Measurements from ENCODE around the gene TWSG1. TPM values are rescaled to one million over a fixed set of nuclear protein-coding genes. Genes with fewer than 3 reads are reported as not detected.

Gene TWSG1
- total and polyA plus RNA-seq, 10 of the 15 experiments (the other 5 are each of a cell fraction or from before 2014, with no cell fraction given), result 11.1 to 45.1 (median 27.7) TPM

- no peak for TF ChIP-seq BCLAF1 (IDR thresholded peaks at IDR 0.05)
- TF ChIP-seq PAX5 (IDR thresholded peaks at IDR 0.05; ENCODE audit: borderline replicate concordance, low read depth, low read length), result no peak
- TF ChIP-seq YBX1 (IDR thresholded peaks at IDR 0.05), result no peak
- TF ChIP-seq POLR2AphosphoS5 (IDR thresholded peaks at IDR 0.05; ENCODE audit: low read length), result no peak
- TF ChIP-seq CREB1 (IDR thresholded peaks at IDR 0.05; ENCODE audit: low read depth), result no peak
- TF ChIP-seq NBN (IDR thresholded peaks at IDR 0.05), result no peak
- no peak for TF ChIP-seq RELB (IDR thresholded peaks at IDR 0.05; ENCODE audit: low read depth)
- no peak for TF ChIP-seq FOXK2 (IDR thresholded peaks at IDR 0.05)
Measured at GRCh38 chr18:9328776-9329175, 5.8 kb upstream of the TWSG1 start (continued).

- Histone ChIP-seq H4K20me1 (ENCODE audit: control insufficient read depth, insufficient read depth) (no peaks in the 10 kb centered on the region), H3K27me3 (replicated peaks in 1 of 2; ENCODE audit: control insufficient read depth in 2 of 2, insufficient read depth in 2 of 2, low read length in 1 of 2) (no peaks in the 10 kb centered on the region), H3K4me3 (no peak overlapping the region), H3K79me2 (ENCODE audit: control insufficient read depth, insufficient read depth, low read length) (no peaks in the 10 kb centered on the region), H3K27ac (ENCODE audit: control insufficient read depth, insufficient read depth) (no peak overlapping the region), H3K9ac (ENCODE audit: control insufficient read depth, insufficient read depth, low read length) (no peak overlapping the region), H3K4me2 (ENCODE audit: control insufficient read depth, insufficient read depth) (no peak overlapping the region), H2AFZ (ENCODE audit: control insufficient read depth, low read depth, low read length) (no peak overlapping the region), H3K4me1 (ENCODE audit: control insufficient read depth, insufficient read depth, low read length) (no peaks in the 10 kb centered on the region), H3K9me3 (replicated peaks; ENCODE audit: control insufficient read depth, insufficient read depth, low read length) (peaks cover 5% of the 10 kb centered on the region), H3K36me3 (ENCODE audit: control insufficient read depth in 2 of 2, insufficient read depth in 2 of 2, low read length in 1 of 2) (no peaks in the 10 kb centered on the region)
- WGBS (ENCODE audit: insufficient coverage, insufficient replicate concordance, low lambda C conversion rate, missing lambda C conversion rate), result 100% methylated on average over 1 of the region's 1 CpG
- ATAC-seq (no peak), FAIRE-seq (no peak), DNase-seq (ENCODE audit: low read depth, low spot score) (no peak)
- intact Hi-C loops (cut with micrococcal nuclease; ENCODE audit: unreplicated experiment) (no loop called here), in situ Hi-C loops (cut with MboI) (no loop called here)
- ChIA-PET CTCF (no interaction called here), POLR2A (no interaction called here), RAD21 (ENCODE audit: unreplicated experiment) (no interaction called here), SMC1A (ENCODE audit: uncharacterized antibody, unreplicated experiment) (no interaction called here)
- no TSS peak for BruUV-seq (replicated peaks)
- TF ChIP-seq IRF5 (IDR thresholded peaks at IDR 0.05; ENCODE audit: borderline replicate concordance) (no peak), ZNF217 (IDR thresholded peaks at IDR 0.05) (no peak), RUNX3 (IDR thresholded peaks at IDR 0.05; ENCODE audit: low read length) (no peak), MEF2A (IDR thresholded peaks at IDR 0.05; ENCODE audit: insufficient read depth, low read depth, low read length) (no peak)
Measured at GRCh38 chr18:9329471-9329870, 5.1 kb upstream of the TWSG1 start.
